Upper lobe of right lung (tissue), 1 donor: ENCODE results near the gene ORM2. TPM values are rescaled to one million over a fixed set of nuclear protein-coding genes. Genes with fewer than 3 reads are reported as not detected.

ENCODE experiments used
- ATAC-seq: fragments of 200-7000 bp; cut with Tn5 transposase; one replicate; pipeline ENCODE4 v1.9.1; 2020; ENCODE audit warnings: mild to moderate bottlenecking, moderate library complexity
- DNase-seq: peaks from one replicate; pipeline ENCODE4 v3.0.0-alpha.2; 2020
- H3K27ac ChIP-seq: fragments of 200-600 bp; one replicate; pipeline ENCODE4 v1.8.0; 2022
- H3K27me3 ChIP-seq: fragments of 200-600 bp; one replicate; pipeline ENCODE4 v1.8.0; 2022; ENCODE audit warnings: mild to moderate bottlenecking
- H3K36me3 ChIP-seq: fragments of 200-600 bp; one replicate; pipeline ENCODE4 v1.8.0; 2022
- H3K4me1 ChIP-seq: fragments of 200-600 bp; one replicate; pipeline ENCODE4 v1.8.0; 2022
- H3K4me3 ChIP-seq: fragments of 200-600 bp; one replicate; pipeline ENCODE4 v1.8.0; 2022; ENCODE audit warnings: mild to moderate bottlenecking
- H3K9me3 ChIP-seq: fragments of 200-600 bp; one replicate; pipeline ENCODE4 v1.8.0; 2022
- intact Hi-C: fragments of 100-400 bp; cut with DNase I; formaldehyde crosslinking; loops from one replicate; pipeline ENCODE4 v1.11.0; 2022
- total RNA-seq: library from RNA; stranded (reverse); fragmentation: NEBNext Ultra II Directional; extraction: Animal tissue kit (Norgen Biotek cat#: 25700); gene quantifications from one replicate; pipeline ENCODE4 v1.2.1, GENCODE V29; 2021
- TF ChIP-seq, protein P1 (sequence below): fragments of 200-600 bp; IDR thresholded peaks from one replicate; pipeline ENCODE4 v1.8.0; 2022; ENCODE audit warnings: antibody characterized with exemption
- donor health status: DM: no; HTN: yes; CAD: no; lungs with severe emphysema.

Gene ORM2
- total RNA-seq, 1 donor from 2014 or later: 3.9 TPM

DNA sequence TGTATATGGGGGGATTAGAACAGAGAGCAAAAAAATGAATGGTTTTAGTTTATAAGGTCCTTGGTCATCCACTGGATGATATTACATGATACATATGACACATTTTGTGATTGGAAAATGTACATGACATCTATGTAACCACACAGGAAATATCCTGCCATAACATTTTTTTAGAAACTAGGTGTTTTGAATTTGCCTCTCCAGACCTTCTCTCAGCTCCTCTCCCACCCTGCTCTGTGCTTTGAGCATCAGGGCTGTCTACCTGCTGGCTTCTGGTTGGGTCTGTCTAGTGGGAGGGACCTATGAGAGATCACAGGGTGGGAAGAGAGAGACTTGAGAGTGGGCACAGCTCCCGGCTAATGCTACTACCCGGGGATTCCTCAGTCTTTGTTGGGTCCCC lies 33.8 kb downstream of the ORM2 start:
- H3K36me3 ChIP-seq: peaks cover 84% of the 10 kb centered on the region
- peak overlapping the region; percentile 61 for H3K27ac ChIP-seq
- TF ChIP-seq, protein P1, sequence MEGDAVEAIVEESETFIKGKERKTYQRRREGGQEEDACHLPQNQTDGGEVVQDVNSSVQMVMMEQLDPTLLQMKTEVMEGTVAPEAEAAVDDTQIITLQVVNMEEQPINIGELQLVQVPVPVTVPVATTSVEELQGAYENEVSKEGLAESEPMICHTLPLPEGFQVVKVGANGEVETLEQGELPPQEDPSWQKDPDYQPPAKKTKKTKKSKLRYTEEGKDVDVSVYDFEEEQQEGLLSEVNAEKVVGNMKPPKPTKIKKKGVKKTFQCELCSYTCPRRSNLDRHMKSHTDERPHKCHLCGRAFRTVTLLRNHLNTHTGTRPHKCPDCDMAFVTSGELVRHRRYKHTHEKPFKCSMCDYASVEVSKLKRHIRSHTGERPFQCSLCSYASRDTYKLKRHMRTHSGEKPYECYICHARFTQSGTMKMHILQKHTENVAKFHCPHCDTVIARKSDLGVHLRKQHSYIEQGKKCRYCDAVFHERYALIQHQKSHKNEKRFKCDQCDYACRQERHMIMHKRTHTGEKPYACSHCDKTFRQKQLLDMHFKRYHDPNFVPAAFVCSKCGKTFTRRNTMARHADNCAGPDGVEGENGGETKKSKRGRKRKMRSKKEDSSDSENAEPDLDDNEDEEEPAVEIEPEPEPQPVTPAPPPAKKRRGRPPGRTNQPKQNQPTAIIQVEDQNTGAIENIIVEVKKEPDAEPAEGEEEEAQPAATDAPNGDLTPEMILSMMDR: no peak
- no peaks in the 10 kb centered on the region for H3K9me3 ChIP-seq
- DNase-seq (peak; percentile 2), ATAC-seq (no peak)
- H3K27me3 ChIP-seq: no peaks in the 10 kb centered on the region
- H3K4me1 ChIP-seq: peaks cover 43% of the 10 kb centered on the region
- intact Hi-C loops: no loop called here
- no peak overlapping the region for H3K4me3 ChIP-seq

DNA sequence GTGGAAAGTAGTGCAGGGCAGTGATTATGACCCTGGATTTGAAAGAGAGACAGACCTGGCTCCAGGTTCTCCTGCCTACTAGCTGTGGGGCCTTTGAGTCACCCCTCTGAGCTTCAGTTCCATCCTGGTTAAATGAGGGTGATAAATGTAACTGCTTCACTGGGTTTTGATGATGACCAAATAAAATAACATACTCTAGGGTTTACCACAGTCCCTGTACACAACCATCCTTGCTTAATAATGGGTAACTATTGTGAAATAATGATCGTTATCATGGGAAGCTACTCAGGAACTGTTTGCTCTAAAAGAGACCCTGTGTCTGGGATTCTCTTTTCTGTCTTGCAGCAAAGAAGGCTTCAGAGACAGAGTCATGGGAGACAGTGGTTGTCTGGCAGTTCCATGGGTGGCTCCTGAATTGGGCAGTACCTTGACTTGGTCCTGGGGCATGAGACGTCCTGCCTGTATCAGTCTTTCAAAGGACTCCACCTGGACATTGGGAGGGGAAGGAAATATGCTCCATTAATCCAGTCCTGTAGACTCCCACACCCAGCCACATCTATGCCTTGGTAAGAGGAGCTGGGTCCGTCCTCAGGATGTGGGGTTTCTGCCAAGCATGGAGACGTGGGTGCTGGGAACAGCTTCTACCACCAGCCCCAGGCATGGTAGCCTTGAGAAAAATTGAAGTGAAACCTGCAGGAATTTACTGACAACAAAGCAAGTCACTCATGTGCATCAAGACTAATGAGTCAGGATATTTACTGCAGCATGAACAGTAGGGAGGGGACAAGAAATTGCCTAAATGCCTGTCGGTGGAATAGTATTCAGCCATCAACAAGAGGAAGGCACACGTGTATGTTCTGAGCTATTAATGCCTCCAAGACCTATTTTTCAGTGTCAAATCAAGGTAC lies 34.7 kb downstream of the ORM2 start:
- H3K27me3 ChIP-seq: no peaks in the 10 kb centered on the region
- intact Hi-C loops: no loop called here
- ATAC-seq (peak; percentile 40), DNase-seq (peak; percentile 25)
- TF ChIP-seq, protein P1: no peak
- peaks cover 43% of the 10 kb centered on the region for H3K4me1 ChIP-seq
- H3K4me3 ChIP-seq: no peak overlapping the region
- H3K27ac ChIP-seq: peak overlapping the region; percentile 61
- H3K36me3 ChIP-seq: peaks cover 78% of the 10 kb centered on the region
- no peaks in the 10 kb centered on the region for H3K9me3 ChIP-seq

DNA sequence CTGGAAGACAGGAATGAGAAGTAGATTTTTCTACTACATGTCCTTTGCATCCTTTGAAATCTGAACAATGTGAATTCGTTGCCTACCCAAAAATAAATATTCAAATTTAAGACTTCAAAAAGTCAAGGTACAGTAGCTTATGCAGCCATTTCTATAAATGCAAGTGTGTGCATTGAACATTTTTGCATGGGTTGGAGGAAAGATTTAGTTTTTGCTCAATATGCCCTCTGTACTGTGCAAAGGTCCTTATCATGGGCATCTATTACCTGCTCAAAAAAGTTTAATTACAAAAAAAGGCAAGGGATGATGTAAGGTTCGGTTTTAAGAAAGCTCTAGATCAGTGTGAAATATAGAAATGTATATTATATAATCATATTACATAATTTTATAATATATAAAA lies 35.5 kb downstream of the ORM2 start:
- peaks cover 43% of the 10 kb centered on the region for H3K4me1 ChIP-seq
- H3K36me3 ChIP-seq: peaks cover 75% of the 10 kb centered on the region
- no peak overlapping the region for H3K4me3 ChIP-seq
- intact Hi-C loops: no loop called here
- no peak for DNase-seq
- peak overlapping the region; percentile 61 for H3K27ac ChIP-seq
- no peak for ATAC-seq
- H3K9me3 ChIP-seq: no peaks in the 10 kb centered on the region
- TF ChIP-seq, protein P1: no peak
- no peaks in the 10 kb centered on the region for H3K27me3 ChIP-seq

DNA sequence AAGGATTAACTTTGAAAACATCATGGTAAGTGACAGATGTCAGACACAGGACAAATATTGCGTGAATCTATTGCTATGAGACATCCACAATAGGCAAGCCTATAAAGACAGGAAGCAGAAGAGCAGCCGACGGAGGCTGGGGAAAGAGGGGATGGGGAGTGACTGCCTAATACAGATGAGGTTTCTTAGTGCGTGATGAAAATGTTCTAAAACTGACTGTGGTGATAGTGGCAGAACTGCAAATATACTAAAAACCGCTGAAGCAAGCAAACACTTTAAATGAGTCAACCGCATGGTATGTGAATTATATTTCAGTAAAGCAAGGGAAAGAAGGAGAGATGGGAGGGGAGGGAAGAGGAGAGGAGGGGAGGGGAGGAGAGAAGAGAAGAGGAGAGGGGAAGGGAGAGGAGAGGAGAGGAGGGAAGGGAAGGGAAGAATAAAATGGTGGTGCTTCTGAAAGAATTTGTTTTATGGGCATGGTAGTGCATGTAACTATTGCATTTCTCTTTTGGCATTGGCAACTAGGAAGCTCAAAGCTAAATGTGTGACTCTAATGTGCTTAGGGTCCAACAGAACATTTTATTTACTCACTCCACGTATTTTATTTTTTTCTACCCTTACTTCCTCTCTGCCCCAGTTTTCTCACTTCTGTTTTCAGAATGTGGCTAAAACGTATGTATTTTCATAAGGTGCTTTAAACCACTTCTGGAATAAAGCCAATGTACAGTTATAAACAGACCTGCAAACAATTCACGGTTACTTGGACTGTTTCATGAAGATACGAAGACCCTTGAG lies 36.9 kb downstream of the ORM2 start:
- H3K36me3 ChIP-seq: peaks cover 75% of the 10 kb centered on the region
- H3K9me3 ChIP-seq: no peaks in the 10 kb centered on the region
- intact Hi-C loops: no loop called here
- H3K4me1 ChIP-seq: peaks cover 50% of the 10 kb centered on the region
- peak; percentile 45 for ATAC-seq
- DNase-seq: peak; percentile 52
- no peak overlapping the region for H3K4me3 ChIP-seq
- no peaks in the 10 kb centered on the region for H3K27me3 ChIP-seq
- H3K27ac ChIP-seq: peak overlapping the region; percentile 71
- TF ChIP-seq, protein P1: no peak

DNA sequence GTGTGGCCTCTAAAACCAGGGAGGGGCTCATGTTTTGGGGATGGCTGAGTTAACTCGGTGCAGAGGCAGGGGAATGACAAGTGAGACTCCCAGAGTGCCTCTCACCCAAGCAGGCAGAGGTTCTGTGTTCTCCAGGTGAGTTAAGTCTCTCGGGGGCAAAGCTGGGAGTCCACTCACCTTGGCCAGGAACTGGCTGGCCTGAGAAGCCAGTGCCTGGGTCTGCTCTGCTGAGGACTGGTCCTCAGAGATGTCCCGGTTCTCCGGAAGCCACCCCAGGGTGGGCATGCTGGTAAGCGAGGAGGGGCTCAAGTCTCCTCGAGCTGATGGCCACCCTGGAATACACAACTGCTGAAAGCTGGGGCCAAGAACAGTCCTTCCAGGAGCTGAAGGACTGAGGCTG lies 37.7 kb downstream of the ORM2 start:
- peaks cover 58% of the 10 kb centered on the region for H3K4me1 ChIP-seq
- H3K27me3 ChIP-seq: no peaks in the 10 kb centered on the region
- intact Hi-C loops: no loop called here
- DNase-seq (peak; percentile 51), ATAC-seq (no peak)
- H3K27ac ChIP-seq: peak overlapping the region; percentile 71
- no peak overlapping the region for H3K4me3 ChIP-seq
- no peaks in the 10 kb centered on the region for H3K9me3 ChIP-seq
- peaks cover 69% of the 10 kb centered on the region for H3K36me3 ChIP-seq
- TF ChIP-seq, protein P1: no peak
